ENCODE data around the gene PMIS2.

GRCh38 chr19:35620001-35620400, 34.0 kb downstream of the PMIS2 start:
- no peak for TF ChIP-seq CTCF (IDR thresholded peaks at IDR 0.05; ENCODE audit: low read depth, low read length)
- no peak for TF ChIP-seq POLR2A (IDR thresholded peaks at IDR 0.05; ENCODE audit: extremely low read depth, insufficient read length)

All from NB4 (cell line).